DOHH2 (cell line): ENCODE data around the gene TDRD7.

ENCODE experiments used
- CTCF ChIP-seq: fragments of 200-600 bp; sonication (generic); IDR thresholded peaks from one replicate; pipeline ENCODE4 v1.5.1; 2014; ENCODE audit warnings: antibody characterized with exemption, mild to moderate bottlenecking, low read depth, low read length; ENCODE audit not compliant: poor library complexity, severe bottlenecking
- EZH2phosphoT487 ChIP-seq: fragments of 200-600 bp; sonication (generic); IDR thresholded peaks from 2 replicates; pipeline ENCODE4 v1.6.1; 2017; ENCODE audit warnings: borderline replicate concordance, mild to moderate bottlenecking, antibody characterized with exemption, low read length, moderate library complexity, mixed read lengths

DNA sequence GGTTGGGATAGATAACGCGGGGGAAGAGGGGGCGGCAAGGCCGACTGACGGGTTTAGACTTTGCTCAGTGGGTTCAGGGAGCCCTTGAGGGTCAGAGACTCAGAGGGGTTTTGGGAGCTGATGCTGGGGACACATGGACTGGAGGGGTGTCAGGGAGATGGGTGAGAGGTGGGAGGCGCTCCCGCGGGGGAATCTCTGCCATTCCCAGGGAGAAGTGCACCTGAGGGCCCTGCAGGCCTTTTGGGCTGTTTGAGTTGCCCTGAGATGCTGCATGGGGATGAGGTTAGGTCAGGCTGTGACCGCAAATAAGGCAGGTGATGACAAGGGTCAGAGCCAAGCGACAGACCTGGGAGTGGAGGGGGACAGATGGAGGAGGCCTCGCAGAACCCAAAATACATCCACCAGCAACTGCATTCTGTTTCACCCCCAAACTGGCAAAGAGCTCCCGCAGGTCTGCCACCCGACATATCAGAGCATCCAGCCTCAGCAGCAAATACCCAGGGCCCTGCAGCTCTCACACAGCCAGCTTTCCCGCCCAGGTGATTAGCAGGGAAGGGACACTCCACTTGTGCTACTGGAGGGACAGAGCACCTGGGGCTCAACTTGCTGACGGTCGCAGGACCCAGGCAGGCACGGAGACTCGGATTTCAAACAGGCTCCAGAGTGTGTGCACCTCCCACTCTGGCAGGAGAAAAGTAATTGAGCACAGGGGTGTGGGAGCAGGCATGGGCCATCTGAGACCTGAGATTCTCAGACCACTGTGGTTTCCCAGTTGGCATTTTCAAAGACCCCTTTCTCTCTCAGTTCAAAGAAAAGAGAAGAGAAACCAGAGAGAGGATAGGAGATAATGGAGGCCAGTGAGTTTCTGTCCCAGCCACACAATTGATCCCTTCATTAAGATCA is 116.0 kb downstream of the TDRD7 start:
- TF ChIP-seq EZH2phosphoT487 (no peak), CTCF (no peak)
